Fibroblast of pulmonary artery (primary cell): Measurements from ENCODE around the gene NAV1.

Experiments used
- DNase-seq: peaks from one replicate; pipeline ENCODE4 v3.0.0-alpha.2; 2010; ENCODE audit warnings: low read depth
- H3K4me3 ChIP-seq: replicated peaks from 2 replicates; pipeline ENCODE4 v1.5.1; 2011; ENCODE audit warnings: low read depth, mild to moderate bottlenecking, control low read depth, low read length, moderate library complexity
- TF ChIP-seq, protein P1 (sequence below): IDR thresholded peaks from 2 replicates; pipeline ENCODE4 v1.5.1; 2011; ENCODE audit warnings: mild to moderate bottlenecking, control low read depth, low read length, inconsistent platforms; ENCODE audit errors: missing control alignments

The NAV1 gene

GRCh38 chr1:201570181-201570885 is 31.4 kb downstream of the NAV1 start:
- TF ChIP-seq, protein P1, sequence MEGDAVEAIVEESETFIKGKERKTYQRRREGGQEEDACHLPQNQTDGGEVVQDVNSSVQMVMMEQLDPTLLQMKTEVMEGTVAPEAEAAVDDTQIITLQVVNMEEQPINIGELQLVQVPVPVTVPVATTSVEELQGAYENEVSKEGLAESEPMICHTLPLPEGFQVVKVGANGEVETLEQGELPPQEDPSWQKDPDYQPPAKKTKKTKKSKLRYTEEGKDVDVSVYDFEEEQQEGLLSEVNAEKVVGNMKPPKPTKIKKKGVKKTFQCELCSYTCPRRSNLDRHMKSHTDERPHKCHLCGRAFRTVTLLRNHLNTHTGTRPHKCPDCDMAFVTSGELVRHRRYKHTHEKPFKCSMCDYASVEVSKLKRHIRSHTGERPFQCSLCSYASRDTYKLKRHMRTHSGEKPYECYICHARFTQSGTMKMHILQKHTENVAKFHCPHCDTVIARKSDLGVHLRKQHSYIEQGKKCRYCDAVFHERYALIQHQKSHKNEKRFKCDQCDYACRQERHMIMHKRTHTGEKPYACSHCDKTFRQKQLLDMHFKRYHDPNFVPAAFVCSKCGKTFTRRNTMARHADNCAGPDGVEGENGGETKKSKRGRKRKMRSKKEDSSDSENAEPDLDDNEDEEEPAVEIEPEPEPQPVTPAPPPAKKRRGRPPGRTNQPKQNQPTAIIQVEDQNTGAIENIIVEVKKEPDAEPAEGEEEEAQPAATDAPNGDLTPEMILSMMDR = no peak
- DNase-seq = no peak
- no peak overlapping the region for H3K4me3 ChIP-seq

GRCh38 chr1:201570886-201571624 is 32.1 kb downstream of the NAV1 start:
- no peak for DNase-seq
- H3K4me3 ChIP-seq = no peak overlapping the region
- TF ChIP-seq, protein P1 = no peak

- DNase-seq = no peak
- no peak overlapping the region for H3K4me3 ChIP-seq
- TF ChIP-seq, protein P1 = no peak
Measured at GRCh38 chr1:201573030-201573429, 34.1 kb downstream of the NAV1 start.

GRCh38 chr1:201573923-201574322 is 35.0 kb downstream of the NAV1 start:
- no peak overlapping the region for H3K4me3 ChIP-seq
- no peak for DNase-seq
- TF ChIP-seq, protein P1 = no peak

- DNase-seq = no peak
- TF ChIP-seq, protein P1 = no peak
- H3K4me3 ChIP-seq = no peak overlapping the region
Measured at GRCh38 chr1:201575912-201576311, 37.0 kb downstream of the NAV1 start.

DNA sequence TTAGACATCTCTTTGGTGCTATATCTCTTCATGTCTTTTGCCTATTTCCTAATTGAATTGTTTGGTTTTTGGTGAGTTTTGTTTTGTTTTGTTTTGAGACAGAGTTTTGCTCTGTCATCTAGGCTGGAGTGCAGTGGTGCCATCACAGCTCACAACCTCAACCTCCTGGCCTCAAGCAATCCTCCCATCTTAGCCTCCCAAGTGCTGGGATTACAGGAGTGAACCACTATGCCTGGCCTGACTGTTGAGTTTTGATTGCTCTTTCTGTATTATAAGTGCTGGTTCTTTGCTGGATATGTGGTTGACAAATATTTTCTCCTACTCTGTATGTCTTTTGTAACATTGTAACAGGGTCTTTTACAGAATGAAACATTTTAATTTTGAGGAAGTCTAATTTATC is 38.0 kb downstream of the NAV1 start:
- no peak for DNase-seq
- H3K4me3 ChIP-seq = no peak overlapping the region
- TF ChIP-seq, protein P1 = no peak
